ENCODE measurements around the gene LIM2. TPM values are rescaled to one million over a fixed set of nuclear protein-coding genes. Genes with fewer than 3 reads are reported as not detected.

LIM2 gene
- total and polyA plus RNA-seq, 9 of the 15 experiments (the other 6 are each of a cell fraction or from before 2014, with no cell fraction given), result 0.07 to 0.45 (median 0.18) TPM; not detected in 4

DNA sequence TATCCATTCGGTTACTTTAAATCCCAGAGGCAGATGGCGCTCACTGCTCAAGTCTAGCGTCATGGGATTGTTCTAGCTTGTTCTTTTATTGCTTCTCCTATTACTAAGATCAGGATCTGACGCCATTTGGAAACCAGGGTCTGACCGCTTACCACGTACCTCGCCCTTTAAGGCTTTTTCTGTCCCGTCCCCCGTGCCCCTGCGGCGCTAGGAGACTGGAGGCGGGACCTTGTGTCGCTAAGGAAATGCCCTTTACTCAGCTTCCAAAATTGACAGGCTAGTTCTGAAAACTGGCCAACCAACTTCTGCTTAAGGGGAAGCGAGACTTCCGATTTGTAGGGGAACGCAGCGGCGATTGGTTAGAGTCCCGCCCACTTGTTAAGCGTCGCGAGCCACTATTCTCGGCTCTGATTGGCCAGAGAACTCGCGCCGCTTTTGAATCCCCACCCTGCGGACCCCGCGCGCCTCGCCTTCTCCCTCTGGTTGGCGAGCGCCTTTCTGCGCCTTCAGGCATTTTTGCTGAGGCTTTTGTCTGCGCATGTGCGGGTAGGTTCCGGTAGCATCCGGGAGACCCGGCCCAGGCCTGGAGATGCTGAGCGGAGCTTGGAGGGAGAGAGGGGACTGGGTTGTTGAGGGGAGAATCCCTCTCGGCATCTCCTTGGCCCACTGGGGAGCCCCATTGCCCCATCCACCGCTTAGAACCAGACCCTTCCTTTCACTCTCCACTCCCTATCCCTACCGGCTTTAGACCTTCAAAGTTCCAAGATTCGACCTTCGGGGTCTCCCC is 6.5 kb upstream of the LIM2 start (continued):
- peak; percentile 86 to 94 for TF ChIP-seq E2F6 (IDR thresholded peaks at IDR 0.05; ENCODE audit: borderline replicate concordance in 1 of 2, extremely low read depth in 1 of 2, insufficient read depth in 1 of 2, insufficient read length in 1 of 2, low read depth in 1 of 2, low read length in 1 of 2, poor library complexity in 1 of 2, severe bottlenecking in 1 of 2)
- TF ChIP-seq SRF (CRISPR knock-in tag; IDR thresholded peaks at IDR 0.05), result peak in 1 of 2 experiments; percentile 79; a peak in 1 of 4 replicates
- TF ChIP-seq MAFK (IDR thresholded peaks at IDR 0.05; ENCODE audit: low read length), result no peak
- TF ChIP-seq SNAPC5 (CRISPR knock-in tag; IDR thresholded peaks at IDR 0.05), result no peak
- TF ChIP-seq FOS (IDR thresholded peaks at IDR 0.05; ENCODE audit: extremely low read depth, insufficient read length), result peak; percentile 90
- no peak for TF ChIP-seq JUNB (CRISPR knock-in tag; conservative IDR thresholded peaks at IDR 0.05)
- no peak for TF ChIP-seq ZNF263 (CRISPR knock-in tag; IDR thresholded peaks at IDR 0.05; ENCODE audit: borderline replicate concordance)
- peak; percentile 73 for TF ChIP-seq POLR2B (IDR thresholded peaks at IDR 0.05; ENCODE audit: low read depth, partially characterized antibody)
- TF ChIP-seq C11orf30 (IDR thresholded peaks at IDR 0.05; ENCODE audit: low read depth), result peak; percentile 82; the same call in 1 of the 2 replicates
- TF ChIP-seq MXI1 (IDR thresholded peaks at IDR 0.05; ENCODE audit: low read depth, low read length), result peak; percentile 93
- TF ChIP-seq CTCF (IDR thresholded peaks at IDR 0.05 in 2 of 3, conservative IDR thresholded peaks at IDR 0.05 in 1 of 3; ENCODE audit: insufficient read depth in 2 of 3, low read depth in 1 of 3, low read length in 3 of 3), result peak in 2 of 3 experiments; percentile 23 to 36; a peak in 3 of 6 replicates
- TF ChIP-seq, protein P1, sequence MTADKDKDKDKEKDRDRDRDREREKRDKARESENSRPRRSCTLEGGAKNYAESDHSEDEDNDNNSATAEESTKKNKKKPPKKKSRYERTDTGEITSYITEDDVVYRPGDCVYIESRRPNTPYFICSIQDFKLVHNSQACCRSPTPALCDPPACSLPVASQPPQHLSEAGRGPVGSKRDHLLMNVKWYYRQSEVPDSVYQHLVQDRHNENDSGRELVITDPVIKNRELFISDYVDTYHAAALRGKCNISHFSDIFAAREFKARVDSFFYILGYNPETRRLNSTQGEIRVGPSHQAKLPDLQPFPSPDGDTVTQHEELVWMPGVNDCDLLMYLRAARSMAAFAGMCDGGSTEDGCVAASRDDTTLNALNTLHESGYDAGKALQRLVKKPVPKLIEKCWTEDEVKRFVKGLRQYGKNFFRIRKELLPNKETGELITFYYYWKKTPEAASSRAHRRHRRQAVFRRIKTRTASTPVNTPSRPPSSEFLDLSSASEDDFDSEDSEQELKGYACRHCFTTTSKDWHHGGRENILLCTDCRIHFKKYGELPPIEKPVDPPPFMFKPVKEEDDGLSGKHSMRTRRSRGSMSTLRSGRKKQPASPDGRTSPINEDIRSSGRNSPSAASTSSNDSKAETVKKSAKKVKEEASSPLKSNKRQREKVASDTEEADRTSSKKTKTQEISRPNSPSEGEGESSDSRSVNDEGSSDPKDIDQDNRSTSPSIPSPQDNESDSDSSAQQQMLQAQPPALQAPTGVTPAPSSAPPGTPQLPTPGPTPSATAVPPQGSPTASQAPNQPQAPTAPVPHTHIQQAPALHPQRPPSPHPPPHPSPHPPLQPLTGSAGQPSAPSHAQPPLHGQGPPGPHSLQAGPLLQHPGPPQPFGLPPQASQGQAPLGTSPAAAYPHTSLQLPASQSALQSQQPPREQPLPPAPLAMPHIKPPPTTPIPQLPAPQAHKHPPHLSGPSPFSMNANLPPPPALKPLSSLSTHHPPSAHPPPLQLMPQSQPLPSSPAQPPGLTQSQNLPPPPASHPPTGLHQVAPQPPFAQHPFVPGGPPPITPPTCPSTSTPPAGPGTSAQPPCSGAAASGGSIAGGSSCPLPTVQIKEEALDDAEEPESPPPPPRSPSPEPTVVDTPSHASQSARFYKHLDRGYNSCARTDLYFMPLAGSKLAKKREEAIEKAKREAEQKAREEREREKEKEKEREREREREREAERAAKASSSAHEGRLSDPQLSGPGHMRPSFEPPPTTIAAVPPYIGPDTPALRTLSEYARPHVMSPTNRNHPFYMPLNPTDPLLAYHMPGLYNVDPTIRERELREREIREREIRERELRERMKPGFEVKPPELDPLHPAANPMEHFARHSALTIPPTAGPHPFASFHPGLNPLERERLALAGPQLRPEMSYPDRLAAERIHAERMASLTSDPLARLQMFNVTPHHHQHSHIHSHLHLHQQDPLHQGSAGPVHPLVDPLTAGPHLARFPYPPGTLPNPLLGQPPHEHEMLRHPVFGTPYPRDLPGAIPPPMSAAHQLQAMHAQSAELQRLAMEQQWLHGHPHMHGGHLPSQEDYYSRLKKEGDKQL (CRISPR knock-in tag; IDR thresholded peaks at IDR 0.05; ENCODE audit: borderline replicate concordance), result 0 out of 2 replicates have a peak, but pooled peaks have one; percentile 53
- no peak for TF ChIP-seq NFXL1 (CRISPR knock-in tag; IDR thresholded peaks at IDR 0.05)
- TF ChIP-seq TAF1 (IDR thresholded peaks at IDR 0.05; ENCODE audit: control insufficient read depth, extremely low read depth, insufficient read depth, low read length, severe bottlenecking), result peak; percentile 82
